Measurements from ENCODE around the gene CACFD1.

The CACFD1 gene

GRCh38 chr9:133485531-133486260, 25.9 kb downstream of the CACFD1 start:
- no peak for DNase-seq

GRCh38 chr9:133487331-133487725, 27.6 kb downstream of the CACFD1 start:
- no peak for DNase-seq

- no peak for DNase-seq
These were observed 29.0 kb downstream of the CACFD1 start for GRCh38 chr9:133488686-133489252.

- no peak for DNase-seq
These were observed 29.7 kb downstream of the CACFD1 start for GRCh38 chr9:133489253-133490190.

GRCh38 chr9:133490201-133490681, 30.5 kb downstream of the CACFD1 start:
- no peak for DNase-seq

GRCh38 chr9:133490865-133491655, 31.3 kb downstream of the CACFD1 start:
- DNase-seq: no peak

- DNase-seq: no peak
These were observed 31.8 kb downstream of the CACFD1 start for GRCh38 chr9:133491656-133491925.

- no peak for DNase-seq
These were observed 32.6 kb downstream of the CACFD1 start for GRCh38 chr9:133492061-133493021.

GRCh38 chr9:133493428-133493827, 33.6 kb downstream of the CACFD1 start:
- no peak for DNase-seq

GRCh38 chr9:133493845-133494540, 34.2 kb downstream of the CACFD1 start:
- no peak for DNase-seq

GRCh38 chr9:133494636-133495326, 35.0 kb downstream of the CACFD1 start:
- DNase-seq: no peak

- no peak for DNase-seq
These were observed 35.8 kb downstream of the CACFD1 start for GRCh38 chr9:133495327-133496293.

- DNase-seq: no peak
These were observed 37.4 kb downstream of the CACFD1 start for GRCh38 chr9:133496861-133497842.

GRCh38 chr9:133499132-133499891, 39.5 kb downstream of the CACFD1 start:
- DNase-seq: no peak

- DNase-seq: no peak
These were observed 40.1 kb downstream of the CACFD1 start for GRCh38 chr9:133499892-133500270.

- DNase-seq: no peak
These were observed 42.3 kb downstream of the CACFD1 start for GRCh38 chr9:133502112-133502511.

- no peak for DNase-seq
These were observed 45.5 kb downstream of the CACFD1 start for GRCh38 chr9:133505186-133505830.

Measured in NCI-H187 (cell line).